H1 (cell line): ENCODE data around the gene TGFB2. TPM values are rescaled to one million over a fixed set of nuclear protein-coding genes. Genes with fewer than 3 reads are reported as not detected.

ENCODE experiments used
- EP300 ChIP-seq, 2 experiments: IDR thresholded peaks; 1 replicate in 1 of 2; 2 replicates in 1 of 2; pipeline ENCODE4 v1.6.1; 2011 to 2012; ENCODE audit warnings: low read depth in 2 of 2, low read length in 2 of 2, mild to moderate bottlenecking in 2 of 2, borderline replicate concordance in 1 of 2, inconsistent platforms in 1 of 2, moderate library complexity in 1 of 2
- MAFK ChIP-seq: IDR thresholded peaks from 2 replicates; pipeline ENCODE4 v1.6.1; 2012; ENCODE audit warnings: low read depth, mild to moderate bottlenecking, improper control_type of control experiment, low read length
- MAX ChIP-seq: IDR thresholded peaks from 2 replicates; pipeline ENCODE4 v1.6.1; 2012; ENCODE audit warnings: inconsistent platforms
- NANOG ChIP-seq: IDR thresholded peaks from 2 replicates; pipeline ENCODE4 v1.6.1; 2011; ENCODE audit warnings: low read length, low read depth, mild to moderate bottlenecking, inconsistent platforms; ENCODE audit not compliant: insufficient read depth, poor library complexity, severe bottlenecking
- RBBP5 ChIP-seq: IDR thresholded peaks from 2 replicates; pipeline ENCODE4 v1.7.1; 2012; ENCODE audit warnings: low read depth, mild to moderate bottlenecking, inconsistent platforms, low read length, moderate library complexity, borderline replicate concordance
- SP4 ChIP-seq: IDR thresholded peaks from 2 replicates; pipeline ENCODE4 v1.6.1; 2012; ENCODE audit warnings: low read length, inconsistent platforms
- SUZ12 ChIP-seq: fragments of 200-600 bp; sonication (generic); IDR thresholded peaks from 2 replicates; pipeline ENCODE4 v1.6.1; 2012; ENCODE audit warnings: mild to moderate bottlenecking, inconsistent platforms, low read length, moderate library complexity, mixed read lengths
- TBP ChIP-seq: IDR thresholded peaks from 2 replicates; pipeline ENCODE4 v1.6.1; 2011; ENCODE audit warnings: low read depth, low read length, improper control_type of control experiment
- YY1 ChIP-seq: IDR thresholded peaks from 2 replicates; pipeline ENCODE4 v1.6.1; 2011; ENCODE audit warnings: low read depth, mild to moderate bottlenecking, low read length
- polyA plus RNA-seq, 7 experiments: library from polyadenylated mRNA; depleted of rRNA in 3 of 7; stranded (reverse) in 5 of 7; unstranded in 2 of 7; fragments of >200 nt in 5 of 7; fragments of 200-250 nt in 2 of 7; gene quantifications; 1 replicate in 5 of 7; 2 replicates in 1 of 7; 4 replicates in 1 of 7; pipeline versions ENCODE4 v1.2.1 to v1.2.3, GENCODE V29; 2011 to 2013; ENCODE audit warnings: missing spikeins in 2 of 7, mixed read lengths in 2 of 7
- total RNA-seq: library from RNA; stranded (reverse); fragmentation: NEBNext Ultra II Directional; extraction: Animal tissue kit (Norgen Biotek cat#: 25700); gene quantifications from 2 replicates; pipeline ENCODE4 v1.2.1, GENCODE V29; 2021
- TF ChIP-seq, protein P1 (sequence below): fragments of 300-600 bp; sonication (generic); IDR thresholded peaks from 2 replicates; pipeline ENCODE4 v1.7.1; 2012; ENCODE audit warnings: low read length, moderate library complexity, mild to moderate bottlenecking, inconsistent platforms; ENCODE audit not compliant: insufficient replicate concordance

TGFB2 gene
- total and polyA plus RNA-seq, 2 of the 8 experiments (the other 6 are each of a cell fraction or from before 2014, with no cell fraction given) = 0.26 to 0.84 TPM

GRCh38 chr1:218392780-218393179, 47.6 kb downstream of the TGFB2 start (continued):
- TF ChIP-seq, protein P1, sequence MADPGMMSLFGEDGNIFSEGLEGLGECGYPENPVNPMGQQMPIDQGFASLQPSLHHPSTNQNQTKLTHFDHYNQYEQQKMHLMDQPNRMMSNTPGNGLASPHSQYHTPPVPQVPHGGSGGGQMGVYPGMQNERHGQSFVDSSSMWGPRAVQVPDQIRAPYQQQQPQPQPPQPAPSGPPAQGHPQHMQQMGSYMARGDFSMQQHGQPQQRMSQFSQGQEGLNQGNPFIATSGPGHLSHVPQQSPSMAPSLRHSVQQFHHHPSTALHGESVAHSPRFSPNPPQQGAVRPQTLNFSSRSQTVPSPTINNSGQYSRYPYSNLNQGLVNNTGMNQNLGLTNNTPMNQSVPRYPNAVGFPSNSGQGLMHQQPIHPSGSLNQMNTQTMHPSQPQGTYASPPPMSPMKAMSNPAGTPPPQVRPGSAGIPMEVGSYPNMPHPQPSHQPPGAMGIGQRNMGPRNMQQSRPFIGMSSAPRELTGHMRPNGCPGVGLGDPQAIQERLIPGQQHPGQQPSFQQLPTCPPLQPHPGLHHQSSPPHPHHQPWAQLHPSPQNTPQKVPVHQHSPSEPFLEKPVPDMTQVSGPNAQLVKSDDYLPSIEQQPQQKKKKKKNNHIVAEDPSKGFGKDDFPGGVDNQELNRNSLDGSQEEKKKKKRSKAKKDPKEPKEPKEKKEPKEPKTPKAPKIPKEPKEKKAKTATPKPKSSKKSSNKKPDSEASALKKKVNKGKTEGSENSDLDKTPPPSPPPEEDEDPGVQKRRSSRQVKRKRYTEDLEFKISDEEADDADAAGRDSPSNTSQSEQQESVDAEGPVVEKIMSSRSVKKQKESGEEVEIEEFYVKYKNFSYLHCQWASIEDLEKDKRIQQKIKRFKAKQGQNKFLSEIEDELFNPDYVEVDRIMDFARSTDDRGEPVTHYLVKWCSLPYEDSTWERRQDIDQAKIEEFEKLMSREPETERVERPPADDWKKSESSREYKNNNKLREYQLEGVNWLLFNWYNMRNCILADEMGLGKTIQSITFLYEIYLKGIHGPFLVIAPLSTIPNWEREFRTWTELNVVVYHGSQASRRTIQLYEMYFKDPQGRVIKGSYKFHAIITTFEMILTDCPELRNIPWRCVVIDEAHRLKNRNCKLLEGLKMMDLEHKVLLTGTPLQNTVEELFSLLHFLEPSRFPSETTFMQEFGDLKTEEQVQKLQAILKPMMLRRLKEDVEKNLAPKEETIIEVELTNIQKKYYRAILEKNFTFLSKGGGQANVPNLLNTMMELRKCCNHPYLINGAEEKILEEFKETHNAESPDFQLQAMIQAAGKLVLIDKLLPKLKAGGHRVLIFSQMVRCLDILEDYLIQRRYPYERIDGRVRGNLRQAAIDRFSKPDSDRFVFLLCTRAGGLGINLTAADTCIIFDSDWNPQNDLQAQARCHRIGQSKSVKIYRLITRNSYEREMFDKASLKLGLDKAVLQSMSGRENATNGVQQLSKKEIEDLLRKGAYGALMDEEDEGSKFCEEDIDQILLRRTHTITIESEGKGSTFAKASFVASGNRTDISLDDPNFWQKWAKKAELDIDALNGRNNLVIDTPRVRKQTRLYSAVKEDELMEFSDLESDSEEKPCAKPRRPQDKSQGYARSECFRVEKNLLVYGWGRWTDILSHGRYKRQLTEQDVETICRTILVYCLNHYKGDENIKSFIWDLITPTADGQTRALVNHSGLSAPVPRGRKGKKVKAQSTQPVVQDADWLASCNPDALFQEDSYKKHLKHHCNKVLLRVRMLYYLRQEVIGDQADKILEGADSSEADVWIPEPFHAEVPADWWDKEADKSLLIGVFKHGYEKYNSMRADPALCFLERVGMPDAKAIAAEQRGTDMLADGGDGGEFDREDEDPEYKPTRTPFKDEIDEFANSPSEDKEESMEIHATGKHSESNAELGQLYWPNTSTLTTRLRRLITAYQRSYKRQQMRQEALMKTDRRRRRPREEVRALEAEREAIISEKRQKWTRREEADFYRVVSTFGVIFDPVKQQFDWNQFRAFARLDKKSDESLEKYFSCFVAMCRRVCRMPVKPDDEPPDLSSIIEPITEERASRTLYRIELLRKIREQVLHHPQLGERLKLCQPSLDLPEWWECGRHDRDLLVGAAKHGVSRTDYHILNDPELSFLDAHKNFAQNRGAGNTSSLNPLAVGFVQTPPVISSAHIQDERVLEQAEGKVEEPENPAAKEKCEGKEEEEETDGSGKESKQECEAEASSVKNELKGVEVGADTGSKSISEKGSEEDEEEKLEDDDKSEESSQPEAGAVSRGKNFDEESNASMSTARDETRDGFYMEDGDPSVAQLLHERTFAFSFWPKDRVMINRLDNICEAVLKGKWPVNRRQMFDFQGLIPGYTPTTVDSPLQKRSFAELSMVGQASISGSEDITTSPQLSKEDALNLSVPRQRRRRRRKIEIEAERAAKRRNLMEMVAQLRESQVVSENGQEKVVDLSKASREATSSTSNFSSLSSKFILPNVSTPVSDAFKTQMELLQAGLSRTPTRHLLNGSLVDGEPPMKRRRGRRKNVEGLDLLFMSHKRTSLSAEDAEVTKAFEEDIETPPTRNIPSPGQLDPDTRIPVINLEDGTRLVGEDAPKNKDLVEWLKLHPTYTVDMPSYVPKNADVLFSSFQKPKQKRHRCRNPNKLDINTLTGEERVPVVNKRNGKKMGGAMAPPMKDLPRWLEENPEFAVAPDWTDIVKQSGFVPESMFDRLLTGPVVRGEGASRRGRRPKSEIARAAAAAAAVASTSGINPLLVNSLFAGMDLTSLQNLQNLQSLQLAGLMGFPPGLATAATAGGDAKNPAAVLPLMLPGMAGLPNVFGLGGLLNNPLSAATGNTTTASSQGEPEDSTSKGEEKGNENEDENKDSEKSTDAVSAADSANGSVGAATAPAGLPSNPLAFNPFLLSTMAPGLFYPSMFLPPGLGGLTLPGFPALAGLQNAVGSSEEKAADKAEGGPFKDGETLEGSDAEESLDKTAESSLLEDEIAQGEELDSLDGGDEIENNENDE = no peak
- TF ChIP-seq EP300 (IDR thresholded peaks at IDR 0.05; ENCODE audit: borderline replicate concordance in 1 of 2, low read depth in 2 of 2, low read length in 2 of 2) (no peak), YY1 (no peak), SUZ12 (no peak), MAX (no peak), TBP (no peak), RBBP5 (no peak), SP4 (no peak), MAFK (no peak), NANOG (no peak)
